HepG2 (cell line): Measurements from ENCODE around the gene EVC. TPM values are rescaled to one million over a fixed set of nuclear protein-coding genes. Genes with fewer than 3 reads are reported as not detected.

Experiments used
- ATAC-seq: fragments of 200-7000 bp; cut with Tn5 transposase; 3 replicates; pipeline ENCODE4 v1.9.1; 2020; ENCODE audit warnings: mild to moderate bottlenecking, moderate library complexity
- BruUV-seq: library from RNA; stranded (reverse); fragments of 400-500 nt; replicated peaks from 2 replicates; lab custom pipeline; 2021; lab: Mats Ljungman, UMichigan
- CTCF ChIA-PET: fragments of 300-600 bp; formaldehyde crosslinking; extraction: SDS; loops from one replicate; lab custom pipeline; 2021; ENCODE audit warnings: low total read pairs, inconsistent platforms, low intra/inter-chr PET ratio; lab: Yijun Ruan, JAX
- POLR2A ChIA-PET: fragments of 350-600 bp; sonication (Branson Sonifier 250); formaldehyde crosslinking; loops from one replicate; lab custom pipeline; 2020; ENCODE audit warnings: antibody characterized with exemption, inconsistent platforms; lab: Yijun Ruan, JAX
- DNase-seq: peaks from one replicate; pipeline ENCODE4 v3.0.0-alpha.2; 2015; ENCODE audit warnings: low spot score
- FAIRE-seq: peaks from 3 replicates; lab custom pipeline; 2011; peaks lifted over from hg19 to GRCh38; lab: Jason Lieb, UNC
- H2AFZ ChIP-seq: one replicate; pipeline ENCODE4 v1.6.1; 2011; ENCODE audit warnings: low read length, inconsistent platforms
- H3K27ac ChIP-seq: fragments of 300-600 bp; 3 replicates; pipeline ENCODE4 v1.8.0; 2011; ENCODE audit warnings: mixed run types, mild to moderate bottlenecking, mixed read lengths, low read length, inconsistent platforms; ENCODE audit not compliant: insufficient read depth; ENCODE audit errors: extremely low read length
- H3K27me3 ChIP-seq, 2 experiments: fragments of 200-600 bp in 1 of 2; 2 replicates in 1 of 2; 3 replicates in 1 of 2; pipeline versions ENCODE4 v1.6.0 to v1.8.0; 2011; ENCODE audit warnings: low read length in 2 of 2, mild to moderate bottlenecking in 2 of 2, moderate library complexity in 2 of 2, inconsistent platforms in 1 of 2; ENCODE audit not compliant: insufficient read depth in 2 of 2, control insufficient read depth in 1 of 2
- H3K36me3 ChIP-seq, 2 experiments: fragments of 200-600 bp in 1 of 2; replicated peaks in 1 of 2; 2 replicates in 1 of 2; 3 replicates in 1 of 2; pipeline versions ENCODE4 v1.5.1 to v1.8.0; 2011; ENCODE audit warnings: low read length in 2 of 2, inconsistent platforms in 1 of 2; ENCODE audit not compliant: insufficient read depth in 2 of 2, control insufficient read depth in 1 of 2
- H3K4me1 ChIP-seq: 2 replicates; pipeline ENCODE4 v1.5.1; 2012; ENCODE audit warnings: low read length, inconsistent platforms; ENCODE audit not compliant: insufficient read depth
- H3K4me2 ChIP-seq: 2 replicates; pipeline ENCODE4 v1.6.0; 2011; ENCODE audit warnings: low read depth, low read length, inconsistent platforms
- H3K4me3 ChIP-seq, 3 experiments: fragments of 200-600 bp in 1 of 3; sonication (generic), shearing (Covaris generic) in 1 of 3; replicated peaks in 1 of 3; 2 replicates each; pipeline ENCODE4 v1.5.1; 2011 to 2016; ENCODE audit warnings: low read length in 3 of 3, inconsistent platforms in 2 of 3, low read depth in 2 of 3, mild to moderate bottlenecking in 2 of 3, control low read depth in 1 of 3, mixed read lengths in 1 of 3; ENCODE audit not compliant: insufficient read depth in 1 of 3
- H3K79me2 ChIP-seq: one replicate; pipeline ENCODE4 v1.6.1; 2011; ENCODE audit warnings: low read length, inconsistent platforms; ENCODE audit not compliant: insufficient read depth
- H3K9ac ChIP-seq: 2 replicates; pipeline ENCODE4 v1.6.0; 2011; ENCODE audit warnings: mild to moderate bottlenecking, low read depth, low read length, inconsistent platforms; ENCODE audit not compliant: insufficient read depth
- H3K9me3 ChIP-seq: 2 replicates; pipeline ENCODE4 v1.5.1; 2012; ENCODE audit warnings: mild to moderate bottlenecking, low read length
- H4K20me1 ChIP-seq: 2 replicates; pipeline ENCODE4 v1.6.0; 2011; ENCODE audit warnings: inconsistent platforms, mild to moderate bottlenecking, low read length, moderate library complexity; ENCODE audit not compliant: insufficient read depth
- NR2F2 ChIP-seq: IDR thresholded peaks from 2 replicates; pipeline ENCODE4 v1.6.1; 2012; ENCODE audit warnings: low read depth, inconsistent platforms, borderline replicate concordance
- TGIF2 ChIP-seq: IDR thresholded peaks from 2 replicates; pipeline ENCODE4 v1.6.1; 2016; ENCODE audit warnings: control low read depth, missing compliant biosample characterization
- U2AF2 ChIP-seq: fragments of 200-400 bp; formaldehyde crosslinking; IDR thresholded peaks from 2 replicates; pipeline ENCODE4 v1.6.1; 2017; ENCODE audit warnings: low read depth, mild to moderate bottlenecking, low read length
- ZFP41 ChIP-seq: sonication (generic); formaldehyde crosslinking; IDR thresholded peaks from 2 replicates; pipeline ENCODE4 v1.4.0; 2020; ENCODE audit warnings: mild to moderate bottlenecking, missing genetic modification reagents, borderline replicate concordance
- WGBS: methylation state at CpG from one replicate; pipeline ENCODE4 v1.1.6; 2017; ENCODE audit warnings: low lambda C conversion rate; 5-methylcytosine and 5-hydroxymethylcytosine counted together
- in situ Hi-C: cut with HindIII; loops from 2 replicates; pipeline ENCODE4 v1.10.0; 2017; ENCODE audit warnings: low pct_unique_long_range_greater_than_20kb; ENCODE audit not compliant: extremely low pct_ligation_motif_present
- intact Hi-C: fragments of 100-400 bp; cut with micrococcal nuclease; formaldehyde crosslinking; loops from one replicate; pipeline ENCODE4 v1.10.0; 2022; ENCODE audit not compliant: unreplicated experiment
- polyA plus RNA-seq, 8 experiments: library from polyadenylated mRNA; depleted of rRNA in 3 of 8; stranded (reverse) in 7 of 8; unstranded in 1 of 8; fragments of >200 nt; fragmentation: Illumina TruSeq in 4 of 8; extraction: Trizol in 4 of 8; gene quantifications; 2 replicates each; pipeline versions ENCODE4 v1.2.1 to v1.2.3, GENCODE V29; 2011 to 2016; ENCODE audit warnings: low read depth in 4 of 8, missing spikeins in 1 of 8, mixed read lengths in 1 of 8; ENCODE audit not compliant: insufficient read depth in 1 of 8
- total RNA-seq, 5 experiments: library from RNA; depleted of rRNA; stranded (reverse); fragments of >200 nt; fragmentation: Illumina TruSeq; extraction: Trizol; gene quantifications; 2 replicates each; pipeline ENCODE4 v1.2.3, GENCODE V29; 2016; ENCODE audit warnings: low read depth in 1 of 5
- TF ChIP-seq, protein P1 (sequence below): IDR thresholded peaks from 2 replicates; pipeline ENCODE4 v1.6.1; 2018; ENCODE audit warnings: missing genetic modification reagents, mild to moderate bottlenecking, missing compliant biosample characterization
- TF ChIP-seq, protein P2 (sequence below): sonication (generic); formaldehyde crosslinking; IDR thresholded peaks from 2 replicates; pipeline ENCODE4 v1.8.1; 2023; ENCODE audit warnings: mild to moderate bottlenecking, moderate library complexity, missing genetic modification reagents

EVC gene
- total and polyA plus RNA-seq, 2 of the 13 experiments (the other 11 are each of a cell fraction or from before 2014, with no cell fraction given), result 3.1 to 4.9 TPM

DNA sequence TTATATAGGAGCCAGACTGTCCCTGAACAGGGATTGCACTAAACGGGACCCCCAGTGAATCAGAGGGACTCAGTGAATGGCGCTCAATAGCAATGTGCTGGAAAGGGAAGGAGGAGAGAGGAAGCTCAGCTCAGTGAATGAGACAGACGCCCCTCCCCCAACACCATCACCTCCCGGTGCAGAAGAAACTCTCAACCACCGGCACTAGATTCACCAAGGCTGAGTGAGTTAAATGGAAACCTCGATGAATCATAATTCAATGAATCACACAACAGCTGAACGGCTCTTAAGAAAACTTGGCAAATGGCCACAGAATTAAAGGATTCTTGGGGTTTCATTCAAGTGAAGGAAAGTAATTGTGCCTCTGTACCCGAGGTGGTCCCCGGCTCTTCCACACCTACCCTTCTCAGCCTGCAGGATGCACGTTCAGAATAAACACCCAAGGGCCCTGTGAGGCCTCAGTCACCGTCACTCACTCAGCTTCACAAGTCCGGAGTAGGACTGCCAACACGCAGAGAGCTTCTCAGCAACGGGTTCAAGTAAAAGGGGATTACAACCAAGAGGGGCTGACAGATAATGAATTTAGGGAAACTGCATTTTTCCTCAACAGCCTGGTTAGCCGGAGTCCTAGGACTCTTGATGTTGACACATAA is 152.6 kb downstream of the EVC start:
- in situ Hi-C loops, result no loop called here
- H3K27ac ChIP-seq, result no peak overlapping the region
- FAIRE-seq, result no peak
- ChIA-PET POLR2A (no interaction called here), CTCF (no interaction called here)
- no peaks in the 10 kb centered on the region for H3K79me2 ChIP-seq
- H4K20me1 ChIP-seq, result no peaks in the 10 kb centered on the region
- no peak overlapping the region for H3K4me2 ChIP-seq
- no peak overlapping the region for H3K4me3 ChIP-seq
- BruUV-seq, result no TSS peak
- peaks cover 4 to 22% of the 10 kb centered on the region in 2 experiments; a peak in 4 of 5 replicates for H3K27me3 ChIP-seq
- intact Hi-C loops, result no loop called here
- H3K4me1 ChIP-seq, result no peaks in the 10 kb centered on the region
- no peak for DNase-seq
- 11% methylated on average over 14 of the region's 15 CpGs for WGBS
- H3K36me3 ChIP-seq, result no peaks in the 10 kb centered on the region
- no peak overlapping the region for H3K9ac ChIP-seq
- ATAC-seq, result no peak
- H3K9me3 ChIP-seq, result no peaks in the 10 kb centered on the region
- TF ChIP-seq U2AF2, result no peak
- TF ChIP-seq, protein P1, sequence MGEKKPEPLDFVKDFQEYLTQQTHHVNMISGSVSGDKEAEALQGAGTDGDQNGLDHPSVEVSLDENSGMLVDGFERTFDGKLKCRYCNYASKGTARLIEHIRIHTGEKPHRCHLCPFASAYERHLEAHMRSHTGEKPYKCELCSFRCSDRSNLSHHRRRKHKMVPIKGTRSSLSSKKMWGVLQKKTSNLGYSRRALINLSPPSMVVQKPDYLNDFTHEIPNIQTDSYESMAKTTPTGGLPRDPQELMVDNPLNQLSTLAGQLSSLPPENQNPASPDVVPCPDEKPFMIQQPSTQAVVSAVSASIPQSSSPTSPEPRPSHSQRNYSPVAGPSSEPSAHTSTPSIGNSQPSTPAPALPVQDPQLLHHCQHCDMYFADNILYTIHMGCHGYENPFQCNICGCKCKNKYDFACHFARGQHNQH (CRISPR knock-in tag), result no peak
- no peak for TF ChIP-seq NR2F2
- TF ChIP-seq ZFP41 (CRISPR knock-in tag), result no peak
- TF ChIP-seq TGIF2 (CRISPR knock-in tag), result no peak
- TF ChIP-seq, protein P2, sequence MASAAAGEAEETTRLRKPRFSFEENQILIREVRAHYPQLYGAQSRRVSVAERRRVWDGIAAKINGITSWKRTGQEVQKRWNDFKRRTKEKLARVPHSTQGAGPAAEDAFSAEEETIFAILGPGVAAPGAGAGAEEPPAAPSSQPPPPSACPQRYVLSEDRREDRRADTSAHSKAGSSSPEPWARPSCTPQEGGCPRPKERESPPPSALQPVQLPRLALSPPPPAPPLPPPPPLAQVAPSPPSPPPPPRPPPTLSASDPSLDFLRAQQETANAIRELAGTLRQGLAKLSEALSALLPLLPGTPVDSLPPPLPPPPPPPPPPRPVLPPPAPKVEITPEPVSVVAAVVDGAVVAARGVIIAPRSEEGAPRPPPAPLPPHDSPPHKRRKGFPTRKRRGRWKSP (CRISPR knock-in tag), result no peak
- H2AFZ ChIP-seq, result no peak overlapping the region

Other genes with a start within 250 kb of the EVC start
- gene EVC2, start 2.6 kb upstream of the EVC start, total RNA-seq (2016; rRNA removed; fragmentation: Illumina TruSeq; extraction: Trizol), result not detected in 2 replicates
- gene EVC2, start 2.6 kb upstream of the EVC start, polyA plus RNA-seq (2011; rRNA removed), result not detected in 2 replicates
- not detected in 2 replicates for gene CRMP1, start 181.9 kb downstream of the EVC start, total RNA-seq (2016; rRNA removed; fragmentation: Illumina TruSeq; extraction: Trizol)
- not detected in 2 replicates for gene CRMP1, start 181.9 kb downstream of the EVC start, polyA plus RNA-seq (2011; rRNA removed)